Motor neuron (in vitro differentiated cells): ENCODE measurements around the gene RPS6KA2. TPM values are rescaled to one million over a fixed set of nuclear protein-coding genes. Genes with fewer than 3 reads are reported as not detected.

Experiments used
- ATAC-seq, 8 experiments: fragments of 200-7000 bp; cut with Tn5 transposase; replicated peaks in 6 of 8; 2 replicates each; pipeline ENCODE4 v1.8.0; 2021; ENCODE audit warnings: mild to moderate bottlenecking in 8 of 8, moderate library complexity in 8 of 8
- H3K27ac ChIP-seq, 2 donors: fragments of 250-450 bp; sonication (Bioruptor Pico); 2 replicates each; pipeline ENCODE4 v1.9.0; 2021; ENCODE audit warnings: antibody characterized with exemption in 2 of 2, mild to moderate bottlenecking in 2 of 2, moderate library complexity in 1 of 2
- H3K4me1 ChIP-seq, 2 donors: fragments of 250-450 bp; sonication (Bioruptor Pico); replicated peaks in 1 of 2; 2 replicates each; pipeline ENCODE4 v1.6.1; 2021; ENCODE audit warnings: antibody characterized with exemption in 2 of 2, mild to moderate bottlenecking in 2 of 2, moderate library complexity in 1 of 2
- H3K4me3 ChIP-seq, 5 donors: fragments of 250-450 bp; sonication (Bioruptor Pico); 2 replicates each; pipeline ENCODE4 v1.9.0; 2021; ENCODE audit warnings: antibody characterized with exemption in 5 of 5, mild to moderate bottlenecking in 5 of 5, moderate library complexity in 4 of 5
- WGBS, 10 experiments: fragments of 450-650 bp; shearing (Covaris generic); methylation state at CpG; one replicate each; pipeline ENCODE4 v1.0.0; 2022; 5-methylcytosine and 5-hydroxymethylcytosine counted together
- in situ Hi-C, 9 experiments: fragments of 400-800 bp; cut with MboI; loops; one replicate each; pipeline ENCODE4 v1.15.0; 2021; ENCODE audit warnings: low sequenced_read_pairs in 9 of 9, low pct_unique_long_range_greater_than_20kb in 2 of 9; ENCODE audit not compliant: unreplicated experiment in 9 of 9
- total RNA-seq, 8 experiments: library from RNA; unstranded; fragments of 300-600 nt; gene quantifications; 2 replicates each; pipeline versions ENCODE4 v1.2.3 to v1.2.4, GENCODE V29; 2022

RPS6KA2 gene
- total RNA-seq, 8 experiments from 2014 or later, result 18.9 to 39.1 (median 24.7) TPM

- ATAC-seq, result no peak
Observed at GRCh38 chr6:166436195-166437139, 190.6 kb downstream of the RPS6KA2 start.

GRCh38 chr6:166435574-166435973 is 191.5 kb downstream of the RPS6KA2 start:
- in situ Hi-C loops, result no loop called here
- no peaks in the 10 kb centered on the region for H3K4me1 ChIP-seq
- WGBS, 10 experiments, result 24 to 94% (median 88%) methylated on average over 2 to 7 of the region's 10 CpGs; no CpG with 5 or more reads in 6 of the 10 experiments
- no peak overlapping the region for H3K4me3 ChIP-seq
- H3K27ac ChIP-seq, result no peak overlapping the region
- peak in 3 of 8 experiments; percentile 45 to 88 (median 80) for ATAC-seq

More at GRCh38 chr6:166436195-166437139, 190.6 kb downstream of the RPS6KA2 start:
- Histone ChIP-seq H3K27ac (no peak overlapping the region), H3K4me1 (no peaks in the 10 kb centered on the region), H3K4me3 (no peak overlapping the region)
- WGBS, 10 experiments, result 90 to 100% (median 100%) methylated on average over 3 to 9 of the region's 24 CpGs; no CpG with 5 or more reads in 2 of the 10 experiments
- in situ Hi-C loops, result no loop called here

GRCh38 chr6:166434336-166434735 is 192.7 kb downstream of the RPS6KA2 start:
- Histone ChIP-seq H3K4me1 (no peaks in the 10 kb centered on the region), H3K4me3 (no peak overlapping the region), H3K27ac (no peak overlapping the region)
- in situ Hi-C loops, result no loop called here
- ATAC-seq, result no peak
- WGBS, 10 experiments, result 33 to 100% (median 93%) methylated on average over 1 to 4 of the region's 5 CpGs; no CpG with 5 or more reads in 2 of the 10 experiments

DNA sequence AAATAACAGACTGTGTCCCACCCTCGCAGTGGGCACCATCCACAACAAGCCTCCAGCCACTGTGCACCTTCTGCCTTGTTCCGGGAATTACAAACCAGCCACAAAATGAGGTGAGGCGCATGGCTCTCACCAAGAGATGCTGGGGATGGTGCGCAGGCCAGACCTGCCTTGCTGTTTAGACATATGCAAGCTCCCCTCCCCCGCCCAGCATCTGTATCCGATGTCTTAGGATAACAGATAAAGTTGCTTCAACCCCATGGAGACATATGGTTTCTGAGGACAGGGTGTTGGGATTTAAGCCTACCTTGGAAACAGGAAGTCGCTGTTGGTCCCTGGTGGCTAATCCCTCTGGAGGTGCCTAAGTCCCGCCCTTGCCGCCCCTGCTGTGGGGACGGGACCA is 194.0 kb downstream of the RPS6KA2 start:
- Histone ChIP-seq H3K4me1 (no peaks in the 10 kb centered on the region), H3K27ac (no peak overlapping the region), H3K4me3 (no peak overlapping the region)
- ATAC-seq, result no peak
- in situ Hi-C loops, result no loop called here
- 60 to 97% (median 80%) methylated on average over 1 to 5 of the region's 10 CpGs; no CpG with 5 or more reads in 1 of the 10 experiments for WGBS, 10 experiments

DNA sequence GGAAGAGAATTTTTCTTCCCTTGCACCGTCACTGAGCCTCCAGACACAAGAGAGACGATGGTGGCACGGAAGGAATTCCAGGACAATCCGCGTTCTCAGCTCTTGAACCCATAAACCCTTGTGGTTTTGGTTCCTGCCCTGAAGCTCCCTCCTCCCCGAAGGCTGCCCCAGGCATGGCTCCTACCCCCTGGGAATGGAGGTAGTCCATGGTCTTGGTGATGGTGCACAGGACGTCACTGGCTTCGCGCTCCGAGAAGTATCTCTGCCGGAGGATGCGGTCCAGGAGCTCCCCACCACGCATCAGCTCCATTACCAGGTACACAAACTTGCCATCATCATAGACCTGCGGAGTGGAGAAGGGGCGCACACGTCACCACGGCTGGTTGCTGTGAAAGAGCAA is 196.8 kb downstream of the RPS6KA2 start:
- 78 to 100% (median 99%) methylated on average over 2 to 11 of the region's 17 CpGs; no CpG with 5 or more reads in 4 of the 10 experiments for WGBS, 10 experiments
- H3K4me1 ChIP-seq, result no peaks in the 10 kb centered on the region
- H3K4me3 ChIP-seq, result no peak overlapping the region
- in situ Hi-C loops, result no loop called here
- no peak overlapping the region for H3K27ac ChIP-seq
- ATAC-seq, result no peak

DNA sequence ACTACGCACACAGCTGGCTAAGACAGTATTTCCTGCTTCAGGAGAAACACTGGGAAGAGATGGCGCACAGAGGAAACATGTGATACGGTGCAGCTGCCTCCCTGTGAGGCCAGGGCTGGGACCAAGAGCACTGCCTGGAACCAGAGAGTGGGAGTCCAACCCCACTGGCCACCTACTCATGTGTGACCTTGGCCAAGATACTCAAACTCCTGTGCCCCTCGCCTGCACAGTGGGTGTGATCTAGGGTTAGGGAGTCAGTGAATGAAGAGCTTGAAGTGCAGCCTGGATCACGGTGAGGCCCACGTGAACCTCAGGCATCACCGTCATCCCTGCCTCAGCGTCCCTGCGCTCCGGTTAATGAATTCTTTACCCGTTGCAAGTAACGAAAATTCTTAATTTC is 202.6 kb downstream of the RPS6KA2 start:
- in situ Hi-C loops, result loop anchor here in 2 of 9 experiments (25.0 kb wide), 2 partner anchors 137 to 262 kb away; partner anchors contain the start of gene TBXT (in 1 of the 2)
- ATAC-seq, result no peak
- no peak overlapping the region for H3K4me3 ChIP-seq
- no peak overlapping the region for H3K27ac ChIP-seq
- no peaks in the 10 kb centered on the region for H3K4me1 ChIP-seq
- 54 to 100% (median 88%) methylated on average over 2 to 8 of the region's 12 CpGs; no CpG with 5 or more reads in 3 of the 10 experiments for WGBS, 10 experiments

DNA sequence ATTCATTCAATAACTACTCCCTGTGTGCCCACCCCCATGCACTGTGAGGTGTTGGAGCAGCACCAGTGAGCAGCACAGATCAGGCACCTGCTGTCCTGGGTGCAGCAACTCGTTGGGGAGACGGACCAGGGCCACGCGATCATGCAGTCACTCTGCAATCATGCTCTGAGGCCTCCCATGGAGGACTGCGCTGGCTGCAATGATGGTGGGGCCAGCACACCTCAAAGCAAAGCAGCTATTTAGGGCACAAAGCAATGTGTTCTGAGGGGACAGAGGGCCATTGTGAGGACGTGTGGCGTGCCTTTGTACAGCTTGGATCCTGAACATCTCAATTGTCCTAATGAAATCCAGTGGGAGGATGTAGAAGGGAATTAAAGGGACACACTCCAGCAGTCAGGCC is 203.3 kb downstream of the RPS6KA2 start:
- in situ Hi-C loops, result loop anchor here in 2 of 9 experiments (25.0 kb wide), 2 partner anchors 136 to 261 kb away; partner anchors contain the start of gene TBXT (in 1 of the 2)
- no peak overlapping the region for H3K4me3 ChIP-seq
- H3K4me1 ChIP-seq, result no peaks in the 10 kb centered on the region
- 50 to 94% (median 79%) methylated on average over 1 to 5 of the region's 7 CpGs; no CpG with 5 or more reads in 4 of the 10 experiments for WGBS, 10 experiments
- no peak overlapping the region for H3K27ac ChIP-seq
- ATAC-seq, result no peak

DNA sequence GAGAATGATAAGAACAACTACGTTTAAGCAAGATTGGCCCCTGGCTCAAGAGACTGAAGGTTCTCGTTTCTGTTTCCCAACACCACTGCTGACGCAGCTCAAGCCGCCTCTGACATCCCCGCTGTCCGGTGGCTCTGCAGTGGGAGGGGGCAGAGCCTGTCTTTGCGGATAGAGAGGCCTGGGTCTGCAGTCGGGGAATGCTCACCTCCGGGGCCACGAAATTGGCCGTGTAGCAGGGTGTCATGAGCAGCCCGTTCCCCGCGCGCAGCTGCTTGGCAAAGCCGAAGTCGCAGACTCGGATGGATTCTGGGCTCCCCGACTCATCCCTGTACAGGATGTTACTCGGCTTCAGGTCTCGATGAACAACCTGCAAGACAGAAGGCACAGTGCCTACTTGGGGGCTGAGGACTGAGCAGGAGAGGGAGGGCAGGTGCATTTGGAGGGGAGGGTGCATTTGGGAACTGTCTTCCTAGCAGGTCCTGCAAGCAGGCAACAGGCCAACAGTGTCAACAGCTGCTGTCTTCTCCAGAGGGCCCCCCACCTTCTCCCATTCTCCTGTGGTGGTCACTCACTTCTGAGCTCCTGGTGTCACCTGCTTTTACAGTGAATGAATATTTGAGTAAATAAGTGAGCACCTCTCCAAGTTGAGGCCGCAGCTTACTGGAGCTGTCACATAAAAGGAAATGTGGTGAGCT is 203.9 kb downstream of the RPS6KA2 start:
- ATAC-seq, result no peak
- no peak overlapping the region for H3K4me3 ChIP-seq
- in situ Hi-C loops, result loop anchor here in 2 of 9 experiments (25.0 kb wide), 2 partner anchors 136 to 261 kb away; partner anchors contain the start of gene TBXT (in 1 of the 2)
- H3K4me1 ChIP-seq, result no peaks in the 10 kb centered on the region
- no peak overlapping the region for H3K27ac ChIP-seq
- WGBS, 10 experiments, result 58 to 100% (median 88%) methylated on average over 1 to 21 of the region's 22 CpGs; no CpG with 5 or more reads in 3 of the 10 experiments

GRCh38 chr6:166422201-166422940 is 204.7 kb downstream of the RPS6KA2 start:
- H3K4me1 ChIP-seq, result no peaks in the 10 kb centered on the region
- in situ Hi-C loops, result loop anchor here in 2 of 9 experiments (25.0 kb wide), 2 partner anchors 135 to 260 kb away; partner anchors contain the start of gene TBXT (in 1 of the 2)
- no peak overlapping the region for H3K27ac ChIP-seq
- no peak for ATAC-seq
- no peak overlapping the region for H3K4me3 ChIP-seq
- 90 to 100% (median 93%) methylated on average over 1 to 12 of the region's 20 CpGs for WGBS, 10 experiments

DNA sequence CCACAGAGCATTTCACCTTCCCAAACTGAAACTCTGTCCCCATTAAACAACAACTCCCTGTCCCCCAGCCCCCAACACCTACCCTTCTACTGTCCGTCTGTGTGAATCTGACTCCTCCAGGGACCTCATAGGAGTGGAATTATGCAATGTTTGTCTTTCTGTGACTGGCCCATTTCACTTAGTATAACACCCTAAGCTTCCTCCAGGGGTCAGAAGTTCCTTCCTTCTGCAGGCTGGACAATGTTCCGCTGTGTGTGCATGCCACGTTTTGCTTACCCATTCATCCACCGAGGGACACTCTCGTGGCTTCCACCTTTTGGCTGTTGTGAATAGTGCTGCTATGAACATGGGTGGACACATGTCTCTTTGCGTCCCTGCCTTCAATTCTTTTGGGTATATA is 206.7 kb downstream of the RPS6KA2 start:
- 56 to 80% (median 74%) methylated on average over 1 to 5 of the region's 6 CpGs; no CpG with 5 or more reads in 3 of the 10 experiments for WGBS, 10 experiments
- no peak overlapping the region for H3K27ac ChIP-seq
- ATAC-seq, result peak in 3 of 8 experiments; percentile 27 to 97 (median 65)
- no peak overlapping the region for H3K4me3 ChIP-seq
- in situ Hi-C loops, result loop anchor here in 2 of 9 experiments (25.0 kb wide), 2 partner anchors 133 to 258 kb away; partner anchors contain the start of gene TBXT (in 1 of the 2)
- H3K4me1 ChIP-seq, result no peaks in the 10 kb centered on the region

DNA sequence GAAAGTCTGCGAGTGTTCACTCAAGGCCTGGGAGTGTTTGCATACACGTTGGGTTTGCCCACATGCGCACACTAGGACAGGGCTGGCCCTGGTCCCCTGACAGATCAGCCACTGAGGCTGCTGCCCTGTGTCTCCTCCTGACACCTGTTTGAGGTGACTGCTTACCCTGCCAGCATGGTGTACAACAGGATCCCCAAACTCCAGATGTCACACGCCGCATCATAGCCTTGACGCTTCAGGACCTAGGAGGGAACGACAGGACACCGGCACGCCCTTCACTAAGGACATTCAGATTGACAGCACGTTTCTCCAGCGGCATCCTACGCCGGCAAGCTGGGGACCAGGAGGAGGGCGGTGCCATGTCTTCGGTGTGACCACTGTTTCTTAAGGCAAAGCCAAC is 207.3 kb downstream of the RPS6KA2 start:
- 72 to 100% (median 91%) methylated on average over 1 to 14 of the region's 15 CpGs; no CpG with 5 or more reads in 2 of the 10 experiments for WGBS, 10 experiments
- no peak for ATAC-seq
- H3K27ac ChIP-seq, result no peak overlapping the region
- H3K4me1 ChIP-seq, result no peaks in the 10 kb centered on the region
- no peak overlapping the region for H3K4me3 ChIP-seq
- in situ Hi-C loops, result loop anchor here in 2 of 9 experiments (25.0 kb wide), 2 partner anchors 132 to 257 kb away; partner anchors contain the start of gene TBXT (in 1 of the 2)

DNA sequence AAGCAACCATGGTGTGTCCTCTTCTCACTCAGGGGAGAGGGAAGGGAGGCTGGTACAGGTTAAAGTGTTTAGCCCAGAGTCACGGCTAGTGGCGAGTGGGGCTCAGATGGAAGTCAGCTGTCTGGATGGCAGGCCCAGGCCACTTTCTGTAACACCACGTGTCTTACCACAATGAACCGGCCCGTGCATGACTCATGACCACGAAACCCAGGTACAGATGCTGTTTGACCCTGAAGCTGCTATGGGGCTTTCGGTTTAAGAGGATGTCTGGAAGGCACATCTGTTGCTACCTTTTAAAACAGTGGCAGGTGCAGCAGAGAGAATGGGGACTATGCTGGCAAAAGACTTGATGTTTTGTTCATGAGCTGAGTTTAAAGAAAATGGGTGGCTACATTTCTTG is 207.8 kb downstream of the RPS6KA2 start:
- no peak overlapping the region for H3K4me3 ChIP-seq
- in situ Hi-C loops, result loop anchor here in 2 of 9 experiments (25.0 kb wide), 2 partner anchors 132 to 257 kb away; partner anchors contain the start of gene TBXT (in 1 of the 2)
- no peak overlapping the region for H3K27ac ChIP-seq
- 75 to 100% (median 96%) methylated on average over 1 to 7 of the region's 7 CpGs; no CpG with 5 or more reads in 3 of the 10 experiments for WGBS, 10 experiments
- H3K4me1 ChIP-seq, result no peaks in the 10 kb centered on the region
- ATAC-seq, result no peak
